Measurements from ENCODE around the gene ITPR3. TPM values are rescaled to one million over a fixed set of nuclear protein-coding genes. Genes with fewer than 3 reads are reported as not detected.

ITPR3 gene
- total and polyA plus RNA-seq, 2 of the 13 experiments (the other 11 are each of a cell fraction or from before 2014, with no cell fraction given): 3.8 to 21.4 TPM

DNA sequence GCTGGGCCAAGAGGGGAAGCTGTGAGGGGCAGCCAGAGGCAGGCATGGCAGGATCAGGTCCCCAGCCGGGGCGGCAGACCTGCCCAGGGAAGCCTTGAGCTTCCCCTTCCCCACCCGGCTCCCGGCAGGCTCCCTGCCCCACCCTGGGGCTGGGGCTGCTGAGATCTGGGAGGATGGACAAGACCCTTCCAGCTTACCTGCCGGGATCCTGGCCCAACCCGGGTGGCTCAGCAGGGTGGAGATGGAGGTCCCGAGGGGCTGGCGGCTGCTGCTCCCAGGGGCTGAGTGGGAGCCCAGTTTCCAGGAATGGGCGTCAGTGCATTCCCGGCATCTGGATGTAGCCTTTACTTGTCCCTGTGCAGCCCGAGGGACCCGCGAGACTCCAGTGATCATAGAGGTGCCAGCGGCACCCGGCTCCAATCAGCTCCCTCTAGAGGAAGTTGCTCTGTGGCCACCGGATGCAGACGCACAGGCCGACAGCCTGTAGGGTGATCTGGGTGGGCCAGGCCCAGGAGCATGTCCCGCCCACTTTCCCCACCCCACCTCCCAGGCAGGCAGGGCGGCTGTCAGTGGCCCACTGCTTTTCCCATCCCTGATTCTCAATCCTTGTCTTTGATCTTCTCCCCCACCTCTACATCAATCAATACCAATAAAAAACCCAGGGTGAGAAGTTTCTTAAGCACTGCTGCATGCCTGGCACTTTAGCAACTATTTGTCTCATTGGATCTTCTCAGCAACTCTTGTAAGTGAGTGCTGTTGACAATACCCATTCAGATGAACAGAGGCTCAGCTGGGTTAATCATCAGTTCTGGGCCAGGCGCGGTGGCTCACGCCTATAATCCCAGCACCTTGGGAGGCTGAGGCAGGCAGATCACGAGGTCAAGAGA, 41.1 kb upstream of the ITPR3 start, which contains the start of gene BAK1 (continued):
- TF ChIP-seq ZNF747 (CRISPR knock-in tag; IDR thresholded peaks at IDR 0.05; ENCODE audit: borderline replicate concordance) (0 out of 2 replicates have a peak, but pooled peaks have one; percentile 47), ZNF367 (CRISPR knock-in tag; IDR thresholded peaks at IDR 0.05; ENCODE audit: borderline replicate concordance) (no peak), ZNF10 (CRISPR knock-in tag; IDR thresholded peaks at IDR 0.05; ENCODE audit: borderline replicate concordance, low read depth) (no peak), ZNF773 (CRISPR knock-in tag; IDR thresholded peaks at IDR 0.05; ENCODE audit: borderline replicate concordance) (no peak), KDM3A (CRISPR knock-in tag; IDR thresholded peaks at IDR 0.05; ENCODE audit: low read depth) (no peak), MATR3 (CRISPR knock-in tag; IDR thresholded peaks at IDR 0.05) (no peak), ZNF569 (CRISPR knock-in tag; IDR thresholded peaks at IDR 0.05; ENCODE audit: borderline replicate concordance) (no peak), RAD21 (CRISPR knock-in tag; IDR thresholded peaks at IDR 0.05) (peak; percentile 66), NFE2L2 (IDR thresholded peaks at IDR 0.05; ENCODE audit: low read length) (no peak), ZNF572 (CRISPR knock-in tag; IDR thresholded peaks at IDR 0.05) (no peak), TRIM24 (CRISPR knock-in tag; IDR thresholded peaks at IDR 0.05) (no peak), ZNF431 (CRISPR knock-in tag; IDR thresholded peaks at IDR 0.05; ENCODE audit: borderline replicate concordance, low read depth) (peak; percentile 68; the same call in 1 of the 2 replicates), MAZ (IDR thresholded peaks at IDR 0.05; ENCODE audit: borderline replicate concordance, low read depth, low read length) (peak; percentile 78; the same call in 1 of the 2 replicates), MAZ (CRISPR knock-in tag; IDR thresholded peaks at IDR 0.05; ENCODE audit: low read depth) (peak; percentile 64), ZNF329 (CRISPR knock-in tag; IDR thresholded peaks at IDR 0.05; ENCODE audit: low read depth) (no peak), PPARG (CRISPR knock-in tag; conservative IDR thresholded peaks at IDR 0.05) (no peak), ZNF317 (CRISPR knock-in tag; IDR thresholded peaks at IDR 0.05) (no peak; the same call in 1 of the 2 replicates)
- TF ChIP-seq, protein P1, sequence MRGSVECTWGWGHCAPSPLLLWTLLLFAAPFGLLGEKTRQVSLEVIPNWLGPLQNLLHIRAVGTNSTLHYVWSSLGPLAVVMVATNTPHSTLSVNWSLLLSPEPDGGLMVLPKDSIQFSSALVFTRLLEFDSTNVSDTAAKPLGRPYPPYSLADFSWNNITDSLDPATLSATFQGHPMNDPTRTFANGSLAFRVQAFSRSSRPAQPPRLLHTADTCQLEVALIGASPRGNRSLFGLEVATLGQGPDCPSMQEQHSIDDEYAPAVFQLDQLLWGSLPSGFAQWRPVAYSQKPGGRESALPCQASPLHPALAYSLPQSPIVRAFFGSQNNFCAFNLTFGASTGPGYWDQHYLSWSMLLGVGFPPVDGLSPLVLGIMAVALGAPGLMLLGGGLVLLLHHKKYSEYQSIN (CRISPR knock-in tag; IDR thresholded peaks at IDR 0.05; ENCODE audit: borderline replicate concordance): no peak
- TF ChIP-seq, protein P2, sequence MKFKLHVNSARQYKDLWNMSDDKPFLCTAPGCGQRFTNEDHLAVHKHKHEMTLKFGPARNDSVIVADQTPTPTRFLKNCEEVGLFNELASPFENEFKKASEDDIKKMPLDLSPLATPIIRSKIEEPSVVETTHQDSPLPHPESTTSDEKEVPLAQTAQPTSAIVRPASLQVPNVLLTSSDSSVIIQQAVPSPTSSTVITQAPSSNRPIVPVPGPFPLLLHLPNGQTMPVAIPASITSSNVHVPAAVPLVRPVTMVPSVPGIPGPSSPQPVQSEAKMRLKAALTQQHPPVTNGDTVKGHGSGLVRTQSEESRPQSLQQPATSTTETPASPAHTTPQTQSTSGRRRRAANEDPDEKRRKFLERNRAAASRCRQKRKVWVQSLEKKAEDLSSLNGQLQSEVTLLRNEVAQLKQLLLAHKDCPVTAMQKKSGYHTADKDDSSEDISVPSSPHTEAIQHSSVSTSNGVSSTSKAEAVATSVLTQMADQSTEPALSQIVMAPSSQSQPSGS (CRISPR knock-in tag; IDR thresholded peaks at IDR 0.05): no peak; the same call in 1 of the 2 replicates
- TF ChIP-seq, protein P3, sequence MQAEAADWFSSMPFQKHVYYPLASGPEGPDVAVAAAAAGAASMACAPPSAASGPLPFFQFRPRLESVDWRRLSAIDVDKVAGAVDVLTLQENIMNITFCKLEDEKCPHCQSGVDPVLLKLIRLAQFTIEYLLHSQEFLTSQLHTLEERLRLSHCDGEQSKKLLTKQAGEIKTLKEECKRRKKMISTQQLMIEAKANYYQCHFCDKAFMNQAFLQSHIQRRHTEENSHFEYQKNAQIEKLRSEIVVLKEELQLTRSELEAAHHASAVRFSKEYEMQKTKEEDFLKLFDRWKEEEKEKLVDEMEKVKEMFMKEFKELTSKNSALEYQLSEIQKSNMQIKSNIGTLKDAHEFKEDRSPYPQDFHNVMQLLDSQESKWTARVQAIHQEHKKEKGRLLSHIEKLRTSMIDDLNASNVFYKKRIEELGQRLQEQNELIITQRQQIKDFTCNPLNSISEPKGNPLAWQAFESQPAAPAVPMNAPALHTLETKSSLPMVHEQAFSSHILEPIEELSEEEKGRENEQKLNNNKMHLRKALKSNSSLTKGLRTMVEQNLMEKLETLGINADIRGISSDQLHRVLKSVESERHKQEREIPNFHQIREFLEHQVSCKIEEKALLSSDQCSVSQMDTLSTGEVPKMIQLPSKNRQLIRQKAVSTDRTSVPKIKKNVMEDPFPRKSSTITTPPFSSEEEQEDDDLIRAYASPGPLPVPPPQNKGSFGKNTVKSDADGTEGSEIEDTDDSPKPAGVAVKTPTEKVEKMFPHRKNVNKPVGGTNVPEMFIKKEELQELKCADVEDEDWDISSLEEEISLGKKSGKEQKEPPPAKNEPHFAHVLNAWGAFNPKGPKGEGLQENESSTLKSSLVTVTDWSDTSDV (CRISPR knock-in tag; IDR thresholded peaks at IDR 0.05): no peak
- TF ChIP-seq, protein P4, sequence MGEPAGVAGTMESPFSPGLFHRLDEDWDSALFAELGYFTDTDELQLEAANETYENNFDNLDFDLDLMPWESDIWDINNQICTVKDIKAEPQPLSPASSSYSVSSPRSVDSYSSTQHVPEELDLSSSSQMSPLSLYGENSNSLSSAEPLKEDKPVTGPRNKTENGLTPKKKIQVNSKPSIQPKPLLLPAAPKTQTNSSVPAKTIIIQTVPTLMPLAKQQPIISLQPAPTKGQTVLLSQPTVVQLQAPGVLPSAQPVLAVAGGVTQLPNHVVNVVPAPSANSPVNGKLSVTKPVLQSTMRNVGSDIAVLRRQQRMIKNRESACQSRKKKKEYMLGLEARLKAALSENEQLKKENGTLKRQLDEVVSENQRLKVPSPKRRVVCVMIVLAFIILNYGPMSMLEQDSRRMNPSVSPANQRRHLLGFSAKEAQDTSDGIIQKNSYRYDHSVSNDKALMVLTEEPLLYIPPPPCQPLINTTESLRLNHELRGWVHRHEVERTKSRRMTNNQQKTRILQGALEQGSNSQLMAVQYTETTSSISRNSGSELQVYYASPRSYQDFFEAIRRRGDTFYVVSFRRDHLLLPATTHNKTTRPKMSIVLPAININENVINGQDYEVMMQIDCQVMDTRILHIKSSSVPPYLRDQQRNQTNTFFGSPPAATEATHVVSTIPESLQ (CRISPR knock-in tag; conservative IDR thresholded peaks at IDR 0.05): 0 out of 2 replicates have a peak, but pooled peaks have one; percentile 42

Data from HepG2 (cell line).